HG02943 (cell line): Measurements from ENCODE around the gene KIAA0753.

Source experiments
- ATAC-seq: cut with Tn5 transposase; IDR thresholded peaks from one replicate; pipeline ENCODE4 v1.9.1; 2021; ENCODE audit warnings: mild to moderate bottlenecking, low read depth, moderate library complexity; ENCODE audit not compliant: unreplicated experiment

KIAA0753 gene

DNA sequence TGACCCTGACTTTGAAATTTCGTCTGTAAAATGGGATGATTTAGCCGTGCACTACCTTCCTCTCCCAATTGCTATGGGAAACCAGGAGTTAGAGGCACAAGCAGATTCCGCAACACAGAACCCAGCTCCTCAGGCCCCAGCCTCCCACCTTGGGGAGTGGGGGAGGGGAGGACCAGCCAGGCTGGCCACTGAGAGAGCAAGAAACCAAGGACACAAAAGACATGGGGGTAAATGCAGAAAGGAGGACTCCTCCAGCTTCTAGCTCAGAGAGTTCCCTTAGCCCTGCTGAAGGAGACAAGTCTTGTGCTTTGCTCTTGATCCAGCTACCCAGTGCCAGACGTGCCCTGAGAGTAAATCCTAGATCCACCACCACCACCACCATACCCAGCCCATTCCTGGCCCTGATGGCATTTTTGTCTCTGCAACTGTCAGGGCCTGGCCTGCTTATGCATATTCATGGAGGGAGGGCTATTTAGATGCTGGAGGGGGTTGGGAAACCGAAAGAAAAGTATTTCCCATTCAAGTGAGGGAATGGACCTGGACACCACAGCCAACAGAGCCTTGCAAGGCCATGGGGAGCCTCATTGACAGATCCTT, 110.1 kb downstream of the KIAA0753 start:
- no peak for ATAC-seq

DNA sequence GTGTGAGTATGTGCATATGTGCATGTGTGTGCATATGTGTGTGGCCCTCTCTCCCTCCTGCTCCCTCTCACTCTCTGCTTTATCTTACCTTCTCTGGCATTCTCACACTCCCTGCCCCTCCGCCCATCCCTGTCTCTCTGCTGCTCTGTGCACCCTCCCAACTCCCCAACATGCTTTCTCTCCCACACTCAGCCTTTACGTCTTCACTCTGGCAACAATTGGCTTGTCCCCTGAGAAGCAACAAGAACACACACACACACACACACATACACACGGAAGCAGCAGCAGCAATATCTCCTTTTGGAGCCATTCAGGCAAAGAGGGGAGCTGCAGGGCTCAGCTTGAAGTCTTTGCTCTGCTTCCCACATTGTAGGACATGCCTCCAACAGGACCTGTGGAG, 112.0 kb downstream of the KIAA0753 start:
- ATAC-seq: no peak
